ENCODE measurements around the gene RTN4RL2. TPM values are rescaled to one million over a fixed set of nuclear protein-coding genes. Genes with fewer than 3 reads are reported as not detected.

Gene RTN4RL2
- total RNA-seq, 1 donor from 2014 or later, result 0.67 TPM

GRCh38 chr11:57434640-57435546, 25.4 kb upstream of the RTN4RL2 start:
- Histone ChIP-seq H3K4me3 (ENCODE audit: low read depth, low read length) (no peak overlapping the region), H3K27me3 (ENCODE audit: control insufficient read depth, insufficient read depth, low read length) (no peaks in the 10 kb centered on the region), H3K36me3 (ENCODE audit: control insufficient read depth, insufficient read depth, low read length) (no peaks in the 10 kb centered on the region)
- peak; percentile 80 for DNase-seq (ENCODE audit: low read depth)
- TF ChIP-seq CTCF (IDR thresholded peaks at IDR 0.05; ENCODE audit: insufficient read depth, low read length, poor library complexity, severe bottlenecking), result no peak

GRCh38 chr11:57436031-57436430, 24.3 kb upstream of the RTN4RL2 start:
- Histone ChIP-seq H3K36me3 (ENCODE audit: control insufficient read depth, insufficient read depth, low read length) (no peaks in the 10 kb centered on the region), H3K27me3 (ENCODE audit: control insufficient read depth, insufficient read depth, low read length) (no peaks in the 10 kb centered on the region), H3K4me3 (ENCODE audit: low read depth, low read length) (no peak overlapping the region)
- no peak for DNase-seq (ENCODE audit: low read depth)
- no peak for TF ChIP-seq CTCF (IDR thresholded peaks at IDR 0.05; ENCODE audit: insufficient read depth, low read length, poor library complexity, severe bottlenecking)

GRCh38 chr11:57438345-57439285, 21.7 kb upstream of the RTN4RL2 start:
- Histone ChIP-seq H3K36me3 (ENCODE audit: control insufficient read depth, insufficient read depth, low read length) (no peaks in the 10 kb centered on the region), H3K27me3 (ENCODE audit: control insufficient read depth, insufficient read depth, low read length) (no peaks in the 10 kb centered on the region)
- no peak for TF ChIP-seq CTCF (IDR thresholded peaks at IDR 0.05; ENCODE audit: insufficient read depth, low read length, poor library complexity, severe bottlenecking)

GRCh38 chr11:57439786-57440185, 20.5 kb upstream of the RTN4RL2 start:
- H3K27me3 ChIP-seq (ENCODE audit: control insufficient read depth, insufficient read depth, low read length), result no peaks in the 10 kb centered on the region
- DNase-seq (ENCODE audit: low read depth), result no peak
- TF ChIP-seq CTCF (IDR thresholded peaks at IDR 0.05; ENCODE audit: insufficient read depth, low read length, poor library complexity, severe bottlenecking), result no peak
- H3K4me3 ChIP-seq (ENCODE audit: low read depth, low read length), result no peak overlapping the region
- H3K36me3 ChIP-seq (ENCODE audit: control insufficient read depth, insufficient read depth, low read length), result no peaks in the 10 kb centered on the region

More at GRCh38 chr11:57438345-57439285, 21.7 kb upstream of the RTN4RL2 start:
- no peak overlapping the region for H3K4me3 ChIP-seq (ENCODE audit: low read depth, low read length)
- no peak for DNase-seq (ENCODE audit: low read depth)

GRCh38 chr11:57440744-57441414, 19.4 kb upstream of the RTN4RL2 start:
- TF ChIP-seq CTCF (IDR thresholded peaks at IDR 0.05; ENCODE audit: insufficient read depth, low read length, poor library complexity, severe bottlenecking), result no peak
- no peak for DNase-seq (ENCODE audit: low read depth)
- Histone ChIP-seq H3K27me3 (ENCODE audit: control insufficient read depth, insufficient read depth, low read length) (no peaks in the 10 kb centered on the region), H3K4me3 (ENCODE audit: low read depth, low read length) (no peak overlapping the region), H3K36me3 (ENCODE audit: control insufficient read depth, insufficient read depth, low read length) (no peaks in the 10 kb centered on the region)

All from kidney epithelial cell (primary cell).